Peyer's patch (tissue), 4 donors: Measurements from ENCODE around the gene PRKAR1B.

ENCODE experiments used
- CTCF ChIP-seq, 6 experiments: fragments of 450-650 bp in 4 of 6; fragments of 200-600 bp in 2 of 6; sonication (generic) in 1 of 6; IDR thresholded peaks; one replicate each; pipeline ENCODE4 v1.5.1; 2017 to 2019; ENCODE audit warnings: antibody characterized with exemption in 6 of 6, mild to moderate bottlenecking in 3 of 6, moderate library complexity in 1 of 6
- POLR2A ChIP-seq, 2 donors: fragments of 450-650 bp; IDR thresholded peaks; one replicate each; pipeline ENCODE4 v1.5.1; 2017; ENCODE audit warnings: antibody characterized with exemption in 2 of 2, mild to moderate bottlenecking in 2 of 2, moderate library complexity in 2 of 2

DNA sequence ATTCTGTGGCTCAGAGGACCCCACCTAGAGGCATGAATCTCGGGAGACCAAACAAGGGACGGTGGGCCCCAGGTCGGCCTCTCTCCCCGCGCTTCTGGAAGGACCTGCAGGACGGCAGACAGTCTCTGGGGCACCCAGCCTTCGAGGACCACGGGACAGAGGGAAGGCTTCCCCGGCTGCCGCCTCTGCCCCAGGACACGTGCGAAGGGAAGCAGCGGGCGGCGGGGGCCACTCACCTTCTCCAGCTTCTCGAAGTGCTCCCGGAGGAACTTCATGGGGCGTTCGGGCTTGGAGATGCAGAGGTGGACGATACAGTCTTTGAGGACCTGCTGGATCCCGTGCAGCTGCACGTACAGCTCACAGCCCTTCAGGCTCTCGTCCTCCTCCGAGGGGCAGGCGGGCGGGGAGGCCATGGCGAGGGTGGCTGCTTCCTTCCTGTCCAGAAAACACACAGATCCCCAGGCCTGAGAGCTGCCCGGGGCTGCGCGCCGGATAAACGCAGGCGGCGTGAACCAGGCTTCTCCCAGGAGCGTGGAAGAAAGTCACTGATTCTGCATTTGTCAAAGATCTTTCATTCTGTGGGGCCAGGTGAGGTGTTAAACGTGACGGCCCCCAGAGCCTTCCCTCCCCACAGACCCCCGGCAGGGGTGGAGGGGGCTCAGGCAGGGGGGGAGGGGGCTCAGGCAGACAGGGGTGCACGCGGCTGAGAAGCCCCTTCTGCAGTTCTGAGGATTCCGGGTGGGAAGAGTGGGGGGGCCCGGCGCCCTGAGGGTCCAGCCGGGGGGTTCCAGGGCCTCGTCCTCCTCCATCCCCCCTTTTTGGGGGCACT, 15.8 kb downstream of the PRKAR1B start:
- no peak for TF ChIP-seq CTCF (IDR thresholded peaks at IDR 0.05)
- TF ChIP-seq POLR2A (IDR thresholded peaks at IDR 0.05) = no peak
